BE2C (cell line): ENCODE data around the gene TELO2.
A peak's percentile ranks its signal among the peaks of the same experiment; 100 is the strongest.

Experiments used
- DNase-seq: peaks from one replicate; pipeline ENCODE4 v3.0.0-alpha.2; 2020
- H3K27me3 ChIP-seq: fragments of 250-450 bp; sonication (Bioruptor Pico); 2 replicates; pipeline ENCODE4 v1.5.1; 2020; ENCODE audit warnings: mild to moderate bottlenecking
- H3K36me3 ChIP-seq: fragments of 250-450 bp; sonication (Bioruptor Pico); 2 replicates; pipeline ENCODE4 v1.5.1; 2020; ENCODE audit warnings: mild to moderate bottlenecking
- H3K4me1 ChIP-seq: fragments of 250-450 bp; sonication (Bioruptor Pico); 2 replicates; pipeline ENCODE4 v1.5.1; 2020
- H3K4me3 ChIP-seq: 2 replicates; pipeline ENCODE4 v1.5.1; 2011; ENCODE audit warnings: low read depth, low read length
- H3K9me3 ChIP-seq: fragments of 250-450 bp; sonication (Bioruptor Pico); 2 replicates; pipeline ENCODE4 v1.5.1; 2020
- TF ChIP-seq, protein P1 (sequence below): IDR thresholded peaks from 2 replicates; pipeline ENCODE4 v1.5.1; 2012; ENCODE audit warnings: mild to moderate bottlenecking, low read depth, low read length

TELO2 gene

DNA sequence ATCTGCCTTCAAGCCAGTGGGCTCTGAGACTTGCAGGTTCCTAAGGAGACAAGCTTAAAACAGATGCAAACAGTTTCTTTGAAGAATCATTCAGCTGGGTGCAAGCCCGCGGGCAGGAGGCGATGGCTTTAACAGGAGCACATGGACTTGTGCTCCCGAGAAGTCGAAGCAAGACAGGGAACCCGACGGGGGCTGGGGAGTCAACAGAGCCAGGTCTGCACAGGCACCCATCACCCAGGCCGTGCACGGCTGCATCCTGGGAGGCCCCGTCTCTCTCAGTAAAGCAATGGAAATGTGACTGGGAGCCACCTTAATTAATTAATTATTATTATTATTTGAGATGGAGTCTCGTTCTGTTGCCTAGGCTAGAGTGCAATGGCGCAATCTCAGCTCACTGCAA, 4.1 kb upstream of the TELO2 start:
- Histone ChIP-seq H3K9me3 (no peaks in the 10 kb centered on the region), H3K4me3 (no peak overlapping the region), H3K36me3 (no peaks in the 10 kb centered on the region), H3K4me1 (peaks cover 4% of the 10 kb centered on the region), H3K27me3 (no peaks in the 10 kb centered on the region)
- no peak for DNase-seq
- TF ChIP-seq, protein P1, sequence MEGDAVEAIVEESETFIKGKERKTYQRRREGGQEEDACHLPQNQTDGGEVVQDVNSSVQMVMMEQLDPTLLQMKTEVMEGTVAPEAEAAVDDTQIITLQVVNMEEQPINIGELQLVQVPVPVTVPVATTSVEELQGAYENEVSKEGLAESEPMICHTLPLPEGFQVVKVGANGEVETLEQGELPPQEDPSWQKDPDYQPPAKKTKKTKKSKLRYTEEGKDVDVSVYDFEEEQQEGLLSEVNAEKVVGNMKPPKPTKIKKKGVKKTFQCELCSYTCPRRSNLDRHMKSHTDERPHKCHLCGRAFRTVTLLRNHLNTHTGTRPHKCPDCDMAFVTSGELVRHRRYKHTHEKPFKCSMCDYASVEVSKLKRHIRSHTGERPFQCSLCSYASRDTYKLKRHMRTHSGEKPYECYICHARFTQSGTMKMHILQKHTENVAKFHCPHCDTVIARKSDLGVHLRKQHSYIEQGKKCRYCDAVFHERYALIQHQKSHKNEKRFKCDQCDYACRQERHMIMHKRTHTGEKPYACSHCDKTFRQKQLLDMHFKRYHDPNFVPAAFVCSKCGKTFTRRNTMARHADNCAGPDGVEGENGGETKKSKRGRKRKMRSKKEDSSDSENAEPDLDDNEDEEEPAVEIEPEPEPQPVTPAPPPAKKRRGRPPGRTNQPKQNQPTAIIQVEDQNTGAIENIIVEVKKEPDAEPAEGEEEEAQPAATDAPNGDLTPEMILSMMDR: no peak

DNA sequence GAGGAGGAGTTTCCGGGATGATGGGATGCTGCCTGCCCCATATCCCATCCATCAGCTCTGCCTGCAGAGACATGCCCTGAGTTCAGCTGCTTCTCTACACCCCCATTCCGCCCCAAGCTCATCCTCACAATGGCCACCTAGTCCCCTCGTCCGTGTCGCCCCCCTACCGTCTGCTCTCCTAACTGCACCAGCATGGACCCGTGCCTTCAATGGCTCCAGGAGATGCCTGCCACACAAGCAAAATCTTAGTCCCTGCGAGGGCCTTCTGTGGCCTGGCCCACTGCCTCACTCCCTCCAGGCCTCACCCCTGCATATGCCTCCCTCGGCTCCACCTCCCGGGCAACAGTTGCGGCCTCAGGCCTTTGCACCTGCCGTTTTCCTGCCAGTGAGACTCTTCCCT, 1.8 kb upstream of the TELO2 start:
- H3K27me3 ChIP-seq: no peaks in the 10 kb centered on the region
- TF ChIP-seq, protein P1: no peak
- peaks cover 4% of the 10 kb centered on the region for H3K4me1 ChIP-seq
- no peaks in the 10 kb centered on the region for H3K9me3 ChIP-seq
- no peak overlapping the region for H3K4me3 ChIP-seq
- no peak for DNase-seq
- H3K36me3 ChIP-seq: peaks cover 19% of the 10 kb centered on the region

DNA sequence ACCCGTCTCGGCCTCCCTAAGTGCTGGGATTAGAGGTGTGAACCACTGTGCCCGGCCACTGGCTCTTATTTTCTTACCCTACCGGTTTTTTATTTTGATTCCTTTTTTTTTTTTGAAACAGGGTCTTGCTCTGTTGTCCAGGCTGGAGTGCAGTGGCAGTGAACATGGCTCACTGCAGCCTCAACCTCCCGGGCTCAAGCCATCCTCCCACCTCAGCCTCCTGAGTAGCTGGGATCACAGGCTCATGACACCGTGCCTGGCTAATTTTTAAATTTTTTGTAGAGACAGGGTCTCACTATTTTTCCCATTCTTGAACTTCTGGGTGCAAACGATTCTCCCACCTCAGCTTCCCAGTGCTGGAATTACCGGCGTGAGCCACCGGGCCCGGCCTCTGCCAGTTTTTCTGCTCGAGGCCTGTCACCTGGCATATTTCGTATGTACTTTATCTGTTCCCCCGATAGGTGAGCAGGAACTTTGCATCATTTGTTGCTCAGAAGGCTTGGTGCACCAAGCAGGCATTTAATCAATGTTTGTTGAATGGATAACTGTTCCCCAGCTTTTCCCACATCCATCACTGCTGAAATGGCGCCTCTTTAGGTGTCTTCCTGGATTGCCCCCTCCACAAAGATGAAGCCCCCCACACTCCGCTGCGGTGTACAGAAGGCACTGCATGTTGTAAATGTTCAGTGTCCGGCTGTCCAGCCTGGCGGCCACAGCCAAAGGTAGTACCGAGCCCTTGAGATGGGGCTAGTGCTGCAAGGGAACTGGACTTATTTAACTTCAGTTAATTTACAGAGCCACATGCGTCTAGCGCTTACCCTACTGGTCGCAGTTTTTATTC, 858 bp upstream of the TELO2 start:
- peaks cover 29% of the 10 kb centered on the region for H3K36me3 ChIP-seq
- peak; percentile 5 for DNase-seq
- H3K4me1 ChIP-seq: peaks cover 4% of the 10 kb centered on the region
- H3K4me3 ChIP-seq: peak overlapping the region; percentile 59
- TF ChIP-seq, protein P1: no peak
- no peaks in the 10 kb centered on the region for H3K27me3 ChIP-seq
- no peaks in the 10 kb centered on the region for H3K9me3 ChIP-seq

DNA sequence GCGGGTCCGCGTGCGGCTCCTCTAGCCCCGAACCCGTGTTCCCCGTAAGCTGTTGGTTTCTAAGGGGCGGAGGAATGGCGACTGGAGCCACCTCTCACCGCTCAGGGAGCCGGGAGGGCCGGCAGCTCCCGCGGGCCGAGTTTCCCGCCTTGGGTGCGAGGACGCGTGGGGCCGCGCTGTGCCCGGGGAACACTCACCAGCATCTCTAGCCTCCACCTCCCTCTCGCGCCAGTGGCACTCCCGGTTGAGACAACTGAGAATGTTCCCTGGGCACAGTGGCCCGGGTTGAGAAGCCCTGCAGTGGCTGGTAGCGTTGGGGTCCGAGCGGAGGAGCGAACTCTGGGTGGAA, 560 bp downstream of the TELO2 start:
- DNase-seq: peak; percentile 36
- TF ChIP-seq, protein P1: no peak
- peaks cover 34% of the 10 kb centered on the region for H3K36me3 ChIP-seq
- no peaks in the 10 kb centered on the region for H3K9me3 ChIP-seq
- no peaks in the 10 kb centered on the region for H3K27me3 ChIP-seq
- H3K4me3 ChIP-seq: peak overlapping the region; percentile 85
- peaks cover 4% of the 10 kb centered on the region for H3K4me1 ChIP-seq

DNA sequence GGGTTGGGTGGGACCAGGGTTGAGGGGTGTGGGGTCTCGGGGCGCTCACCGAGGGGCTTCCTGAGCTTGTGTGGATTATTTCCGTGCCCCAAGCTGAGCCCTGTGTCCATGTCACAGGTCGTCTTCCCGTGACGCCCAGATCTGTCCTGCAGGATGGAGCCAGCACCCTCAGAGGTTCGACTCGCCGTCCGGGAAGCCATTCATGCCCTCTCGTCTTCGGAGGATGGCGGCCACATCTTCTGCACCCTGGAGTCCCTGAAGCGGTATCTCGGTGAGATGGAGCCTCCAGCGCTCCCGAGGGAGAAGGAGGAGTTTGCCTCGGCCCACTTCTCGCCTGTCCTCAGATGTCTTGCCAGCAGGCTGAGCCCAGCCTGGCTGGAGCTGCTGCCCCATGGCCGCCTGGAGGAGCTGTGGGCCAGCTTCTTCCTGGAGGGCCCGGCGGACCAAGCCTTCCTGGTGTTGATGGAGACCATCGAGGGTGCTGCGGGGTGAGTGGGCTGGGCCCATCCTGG, 1.0 kb downstream of the TELO2 start:
- Histone ChIP-seq H3K36me3 (peaks cover 37% of the 10 kb centered on the region), H3K4me1 (peaks cover 4% of the 10 kb centered on the region), H3K9me3 (no peaks in the 10 kb centered on the region), H3K4me3 (peak overlapping the region; percentile 85), H3K27me3 (no peaks in the 10 kb centered on the region)
- TF ChIP-seq, protein P1: peak; percentile 72
- peak; percentile 84 for DNase-seq

DNA sequence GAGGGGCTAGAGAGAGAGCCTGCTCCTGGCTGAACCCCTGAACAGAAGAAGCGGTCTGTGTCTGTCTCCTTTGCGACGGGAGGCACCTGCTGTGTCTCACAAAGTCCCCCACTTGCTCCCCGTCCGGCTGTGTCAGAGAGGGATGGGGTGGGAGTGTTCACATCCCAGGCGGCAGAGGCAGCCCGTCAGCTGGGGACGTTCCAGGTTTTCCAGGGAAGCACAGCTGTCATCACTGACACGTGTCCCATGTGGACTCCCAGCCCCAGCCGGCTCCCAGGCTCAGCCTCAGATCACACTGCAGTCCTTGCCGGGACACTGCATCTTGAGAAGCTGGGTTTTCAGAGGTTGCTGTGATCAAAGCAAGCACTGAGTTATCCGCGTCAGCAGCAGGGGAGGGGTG, 1.6 kb downstream of the TELO2 start:
- Histone ChIP-seq H3K36me3 (peaks cover 40% of the 10 kb centered on the region), H3K9me3 (no peaks in the 10 kb centered on the region), H3K27me3 (no peaks in the 10 kb centered on the region), H3K4me3 (peak overlapping the region; percentile 85), H3K4me1 (peaks cover 4% of the 10 kb centered on the region)
- DNase-seq: no peak
- TF ChIP-seq, protein P1: no peak
